SIG-M5 treated with dmso at 0.1 percent for 504 hours (cell line): ENCODE results near the gene GNPDA1.

Experiments used
- DNase-seq: peaks from one replicate; lab custom pipeline; 2025; ENCODE audit not compliant: unreplicated experiment; lab: John Stamatoyannopoulos, UW

The GNPDA1 gene

GRCh38 chr5:142024771-142025304 is 12.0 kb upstream of the GNPDA1 start:
- DNase-seq, result peak; percentile 87

GRCh38 chr5:142023836-142024235 is 11.0 kb upstream of the GNPDA1 start:
- DNase-seq, result no peak

- no peak for DNase-seq
Measured at GRCh38 chr5:142020122-142020659, 7.4 kb upstream of the GNPDA1 start.

- peak; percentile 21 for DNase-seq
Measured at GRCh38 chr5:142017832-142018427, 5.1 kb upstream of the GNPDA1 start.

GRCh38 chr5:142016556-142016955 is 3.7 kb upstream of the GNPDA1 start:
- DNase-seq, result no peak

GRCh38 chr5:142015781-142016533 is 3.1 kb upstream of the GNPDA1 start:
- DNase-seq, result peak; percentile 86

- DNase-seq, result peak; percentile 44
Measured at GRCh38 chr5:142014911-142015584, 2.2 kb upstream of the GNPDA1 start.

GRCh38 chr5:142013734-142014521 is 1.1 kb upstream of the GNPDA1 start:
- no peak for DNase-seq

GRCh38 chr5:142012186-142012785 is 541 bp downstream of the GNPDA1 start:
- DNase-seq, result peak; percentile 18

GRCh38 chr5:142011572-142012185 is 1.1 kb downstream of the GNPDA1 start:
- DNase-seq, result no peak

- DNase-seq, result no peak
Measured at GRCh38 chr5:142009886-142010285, 2.9 kb downstream of the GNPDA1 start.

- no peak for DNase-seq
Measured at GRCh38 chr5:142008813-142009212, 4.0 kb downstream of the GNPDA1 start.

GRCh38 chr5:142007237-142007544 is 5.6 kb downstream of the GNPDA1 start:
- DNase-seq, result no peak

- peak; percentile 38 for DNase-seq
Measured at GRCh38 chr5:142006363-142007236, 6.2 kb downstream of the GNPDA1 start.

- no peak for DNase-seq
Measured at GRCh38 chr5:142003266-142003800, 9.5 kb downstream of the GNPDA1 start.

- no peak for DNase-seq
Measured at GRCh38 chr5:142000704-142001484, 11.9 kb downstream of the GNPDA1 start.

GRCh38 chr5:142000173-142000572 is 12.7 kb downstream of the GNPDA1 start:
- DNase-seq, result no peak

- DNase-seq, result no peak
Measured at GRCh38 chr5:141997358-141997960, 15.4 kb downstream of the GNPDA1 start.
